Amniotic stem cell (primary cell): ENCODE measurements around the gene GYS2.
"Not testable (repeated sequence)": the region's sequence is repeated elsewhere in the genome, so short reads cannot be mapped to it uniquely, and the experiment has no call there.

ENCODE experiments used
- DNase-seq: peaks from one replicate; lab custom pipeline; 2025; lab: John Stamatoyannopoulos, UW

Gene GYS2

GRCh38 chr12:21604245-21605101, at the start of gene GYS2:
Gene GYS2 (minus strand): TSS chr12:21604847. CDS start chr12:21604592, 255 bp downstream.
- no peak for DNase-seq

GRCh38 chr12:21651821-21652220, 47.2 kb upstream of the GYS2 start:
- no peak for DNase-seq

GRCh38 chr12:21650997-21651396, 46.4 kb upstream of the GYS2 start:
- no peak for DNase-seq

- DNase-seq: no peak
Measured at GRCh38 chr12:21649034-21649433, 44.4 kb upstream of the GYS2 start.

GRCh38 chr12:21648378-21648777, 43.7 kb upstream of the GYS2 start:
- DNase-seq: no peak

GRCh38 chr12:21647179-21647578, 42.5 kb upstream of the GYS2 start:
- no peak for DNase-seq

GRCh38 chr12:21645041-21645500, 40.4 kb upstream of the GYS2 start:
- DNase-seq: not testable (repeated sequence)

- DNase-seq: no peak
Measured at GRCh38 chr12:21644516-21644915, 39.9 kb upstream of the GYS2 start.

GRCh38 chr12:21643758-21644157, 39.1 kb upstream of the GYS2 start:
- no peak for DNase-seq

GRCh38 chr12:21642707-21643389, 38.2 kb upstream of the GYS2 start:
- DNase-seq: no peak

- DNase-seq: no peak
Measured at GRCh38 chr12:21638054-21638891, 33.6 kb upstream of the GYS2 start.

- no peak for DNase-seq
Measured at GRCh38 chr12:21634245-21634644, 29.6 kb upstream of the GYS2 start.

GRCh38 chr12:21631367-21631766, 26.7 kb upstream of the GYS2 start:
- DNase-seq: no peak

- DNase-seq: no peak
Measured at GRCh38 chr12:21627924-21628323, 23.3 kb upstream of the GYS2 start.

- DNase-seq: no peak
Measured at GRCh38 chr12:21618566-21618965, 13.9 kb upstream of the GYS2 start.

GRCh38 chr12:21617030-21617429, 12.4 kb upstream of the GYS2 start:
- no peak for DNase-seq

GRCh38 chr12:21615431-21615830, 10.8 kb upstream of the GYS2 start:
- no peak for DNase-seq

- no peak for DNase-seq
Measured at GRCh38 chr12:21614506-21614905, 9.9 kb upstream of the GYS2 start.

- no peak for DNase-seq
Measured at GRCh38 chr12:21613931-21614330, 9.3 kb upstream of the GYS2 start.

GRCh38 chr12:21608196-21608595, 3.5 kb upstream of the GYS2 start:
- DNase-seq: no peak

- no peak for DNase-seq
Measured at GRCh38 chr12:21607701-21608100, 3.1 kb upstream of the GYS2 start.

- DNase-seq: no peak
Measured at GRCh38 chr12:21606175-21606574, 1.5 kb upstream of the GYS2 start.
